CD4-positive, alpha-beta memory T cell (primary cell): ENCODE data around the gene CROCC2. TPM values are rescaled to one million over a fixed set of nuclear protein-coding genes. Genes with fewer than 3 reads are reported as not detected.

Source experiments
- CTCF ChIA-PET: fragments of 350-600 bp; sonication (Branson Sonifier 250); formaldehyde crosslinking; loops from one replicate; lab custom pipeline; 2021; ENCODE audit warnings: inconsistent platforms; ENCODE audit not compliant: partially characterized antibody; lab: Charles Lee
- POLR2A ChIA-PET: fragments of 350-600 bp; sonication (Branson Sonifier 250); formaldehyde crosslinking; loops from one replicate; lab custom pipeline; 2021; ENCODE audit not compliant: partially characterized antibody; lab: Charles Lee
- DNase-seq, 5 donors: peaks; one replicate each; pipeline versions ENCODE4 v3.0.0 to v3.0.0-alpha.2; 2020 to 2022; ENCODE audit warnings: mixed read lengths in 1 of 5
- H3K27ac ChIP-seq: one replicate; pipeline ENCODE4 v1.7.0; 2013; ENCODE audit warnings: low read depth, low read length
- H3K27me3 ChIP-seq: 2 replicates; pipeline ENCODE4 v1.7.0; 2013; ENCODE audit warnings: mild to moderate bottlenecking, low read length, moderate library complexity; ENCODE audit not compliant: insufficient read depth
- H3K36me3 ChIP-seq: 2 replicates; pipeline ENCODE4 v1.7.0; 2013; ENCODE audit warnings: mild to moderate bottlenecking, low read length, moderate library complexity; ENCODE audit not compliant: insufficient read depth
- H3K4me1 ChIP-seq: 2 replicates; pipeline ENCODE4 v1.7.0; 2013; ENCODE audit warnings: mild to moderate bottlenecking, low read length, moderate library complexity; ENCODE audit not compliant: insufficient read depth
- H3K4me3 ChIP-seq, 2 donors: one replicate each; pipeline ENCODE4 v1.7.0; 2013; ENCODE audit warnings: low read length in 2 of 2, mild to moderate bottlenecking in 1 of 2
- H3K9me3 ChIP-seq, 2 donors: one replicate each; pipeline ENCODE4 v1.7.0; 2013; ENCODE audit warnings: low read length in 2 of 2, control low read depth in 1 of 2; ENCODE audit not compliant: control insufficient read depth in 1 of 2
- H3K27ac Mint-ChIP-seq, 7 donors: one replicate each; pipeline ENCODE4 v1.8.0; 2020 to 2021; ENCODE audit warnings: mixed read lengths in 7 of 7, mild to moderate bottlenecking in 6 of 7, inconsistent platforms in 3 of 7, moderate library complexity in 3 of 7
- H3K27me3 Mint-ChIP-seq, 2 donors: one replicate each; pipeline ENCODE4 v1.8.0; 2020 to 2021; ENCODE audit warnings: mixed read lengths in 2 of 2
- H3K36me3 Mint-ChIP-seq, 2 donors: one replicate each; pipeline ENCODE4 v1.8.0; 2020 to 2021; ENCODE audit warnings: mixed read lengths in 2 of 2, inconsistent platforms in 1 of 2, mild to moderate bottlenecking in 1 of 2
- H3K4me1 Mint-ChIP-seq, 4 donors: one replicate each; pipeline ENCODE4 v1.8.0; 2020 to 2021; ENCODE audit warnings: mixed read lengths in 4 of 4, mild to moderate bottlenecking in 1 of 4
- H3K4me3 Mint-ChIP-seq, 8 donors: one replicate each; pipeline ENCODE4 v1.8.0; 2020 to 2021; ENCODE audit warnings: mixed read lengths in 8 of 8, mild to moderate bottlenecking in 7 of 8, moderate library complexity in 6 of 8, inconsistent platforms in 3 of 8
- H3K9me3 Mint-ChIP-seq, 8 donors: one replicate each; pipeline ENCODE4 v1.8.0; 2020 to 2021; ENCODE audit warnings: mixed read lengths in 8 of 8, mild to moderate bottlenecking in 5 of 8, inconsistent platforms in 3 of 8, moderate library complexity in 1 of 8
- intact Hi-C: fragments of 100-400 bp; cut with micrococcal nuclease; formaldehyde crosslinking; loops from one replicate; pipeline ENCODE4 v1.15.1; 2023
- polyA plus RNA-seq, 2 donors: library from polyadenylated mRNA; unstranded; fragments of 300-500 nt; fragmentation: Illumina TruSeq; gene quantifications; one replicate each; pipeline ENCODE4 v1.2.3, GENCODE V29; 2021
- total RNA-seq, 2 experiments: library from RNA; stranded (reverse); gene quantifications; one replicate each; pipeline ENCODE4 v1.2.3, GENCODE V29; 2021

The CROCC2 gene
- total and polyA plus RNA-seq, 4 experiments from 2014 or later, result not detected

DNA sequence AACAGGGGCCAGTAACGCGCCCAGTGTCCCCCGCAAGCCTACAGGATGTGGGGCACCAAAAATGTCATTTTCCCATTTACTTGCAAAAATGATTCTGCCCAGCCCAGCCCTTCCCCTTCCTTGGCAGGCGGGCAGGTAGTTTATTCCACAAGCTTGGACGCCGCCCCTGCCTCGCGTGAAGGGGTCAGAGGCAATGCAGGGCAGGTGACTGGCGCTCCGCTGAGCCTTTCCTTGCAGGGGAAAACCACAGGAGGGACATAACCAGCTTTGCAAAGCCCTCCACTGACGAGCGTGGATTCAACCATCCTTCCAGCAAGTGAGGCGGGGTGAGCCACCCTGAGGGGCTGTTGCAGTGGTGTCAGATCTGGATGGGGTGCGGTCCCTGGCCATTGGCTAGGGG lies 15.4 kb upstream of the CROCC2 start:
- Histone ChIP-seq H3K4me1 (no peaks in the 10 kb centered on the region), H3K27ac (no peak overlapping the region), H3K27me3 (no peaks in the 10 kb centered on the region), H3K9me3 (no peaks in the 10 kb centered on the region), H3K36me3 (no peaks in the 10 kb centered on the region), H3K4me3 (no peak overlapping the region)
- intact Hi-C loops, result no loop called here
- ChIA-PET POLR2A (no interaction called here), CTCF (no interaction called here)
- Mint-ChIP-seq H3K4me1 (no peaks in the 10 kb centered on the region), H3K9me3 (peaks cover 0 to 2% (median 0%) of the 10 kb centered on the region in 8 donors), H3K4me3 (no peak overlapping the region), H3K27me3 (no peaks in the 10 kb centered on the region), H3K36me3 (no peaks in the 10 kb centered on the region), H3K27ac (no peak overlapping the region)
- no peak for DNase-seq

DNA sequence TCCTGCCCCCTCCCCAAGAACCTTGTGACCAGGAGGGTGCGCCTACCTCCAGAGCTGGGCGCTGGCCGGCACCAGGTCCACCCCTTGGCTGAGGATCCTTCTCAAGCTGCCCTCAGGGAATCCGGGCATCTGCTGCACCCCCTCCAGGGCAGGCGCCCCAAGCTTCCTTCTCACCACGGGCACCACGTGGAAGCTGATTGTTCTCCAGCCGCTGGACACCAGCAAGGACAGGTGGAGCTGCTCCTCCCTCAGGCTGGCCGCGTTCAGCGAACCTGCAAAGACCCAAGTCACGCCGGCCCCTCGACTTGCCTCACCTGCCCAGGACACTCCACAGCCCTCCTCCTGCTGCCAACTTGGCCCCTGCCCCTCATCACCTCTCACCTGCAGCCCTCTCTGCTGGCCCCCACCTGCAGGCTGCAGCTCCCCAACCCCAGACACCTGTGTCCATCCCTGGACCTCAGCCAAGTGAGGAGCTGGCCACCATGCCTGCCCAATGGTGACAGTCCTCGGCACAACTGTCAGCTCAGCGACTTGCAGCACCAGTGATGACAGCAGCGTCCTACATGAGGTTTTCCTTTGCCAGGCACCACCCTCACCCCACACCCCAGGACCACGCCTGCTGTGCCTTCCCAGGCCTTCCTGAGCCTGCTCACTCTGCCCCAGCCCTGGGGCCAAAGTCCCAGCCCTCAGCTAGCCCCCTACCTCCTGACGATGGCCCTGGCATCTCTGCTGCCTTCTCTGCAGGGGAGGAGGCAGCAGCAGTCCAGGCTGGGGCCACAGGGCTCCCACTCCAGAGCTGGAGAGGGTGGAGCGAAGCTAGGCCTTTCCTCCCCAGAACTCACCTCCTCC lies 14.4 kb upstream of the CROCC2 start:
- H3K27me3 ChIP-seq, result no peaks in the 10 kb centered on the region
- no peak for DNase-seq

DNA sequence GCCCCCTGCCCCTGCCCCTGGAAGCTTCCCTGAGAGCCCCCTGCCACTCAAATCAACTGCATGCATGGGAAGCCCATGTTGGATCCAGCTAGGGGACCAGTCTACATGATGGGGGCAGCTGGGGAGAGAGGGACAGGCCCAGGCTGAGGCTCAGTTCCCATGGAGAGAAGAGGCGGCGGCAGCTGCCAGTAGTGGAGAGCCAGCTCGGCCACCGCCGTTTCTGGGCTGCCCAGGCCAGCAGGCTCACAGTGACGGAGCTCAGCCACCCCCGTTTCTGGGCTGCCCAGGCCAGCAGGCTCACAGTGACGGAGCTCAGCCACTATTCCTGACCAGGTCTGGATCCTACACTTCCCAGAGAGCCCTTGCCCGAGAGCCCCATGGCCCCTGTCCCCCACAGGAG lies 13.8 kb upstream of the CROCC2 start:
- Mint-ChIP-seq H3K4me1 (no peaks in the 10 kb centered on the region), H3K27me3 (no peaks in the 10 kb centered on the region), H3K27ac (no peak overlapping the region), H3K9me3 (no peaks in the 10 kb centered on the region), H3K36me3 (no peaks in the 10 kb centered on the region), H3K4me3 (no peak overlapping the region)
- Histone ChIP-seq H3K27me3 (no peaks in the 10 kb centered on the region), H3K36me3 (no peaks in the 10 kb centered on the region), H3K4me3 (no peak overlapping the region), H3K4me1 (no peaks in the 10 kb centered on the region), H3K9me3 (no peaks in the 10 kb centered on the region), H3K27ac (no peak overlapping the region)
- intact Hi-C loops, result no loop called here
- ChIA-PET POLR2A (no interaction called here), CTCF (no interaction called here)
- no peak for DNase-seq

More for the DNA sequence above, 14.4 kb upstream of the CROCC2 start:
- no peaks in the 10 kb centered on the region for H3K36me3 Mint-ChIP-seq
- H3K27ac ChIP-seq, result no peak overlapping the region
- H3K9me3 ChIP-seq, result no peaks in the 10 kb centered on the region
- no peaks in the 10 kb centered on the region for H3K27me3 Mint-ChIP-seq
- H3K36me3 ChIP-seq, result no peaks in the 10 kb centered on the region
- no peak overlapping the region for H3K4me3 Mint-ChIP-seq
- intact Hi-C loops, result no loop called here
- ChIA-PET POLR2A (no interaction called here), CTCF (no interaction called here)
- H3K27ac Mint-ChIP-seq, result no peak overlapping the region
- no peaks in the 10 kb centered on the region for H3K4me1 Mint-ChIP-seq
- H3K4me3 ChIP-seq, result no peak overlapping the region
- no peaks in the 10 kb centered on the region for H3K9me3 Mint-ChIP-seq
- no peaks in the 10 kb centered on the region for H3K4me1 ChIP-seq

DNA sequence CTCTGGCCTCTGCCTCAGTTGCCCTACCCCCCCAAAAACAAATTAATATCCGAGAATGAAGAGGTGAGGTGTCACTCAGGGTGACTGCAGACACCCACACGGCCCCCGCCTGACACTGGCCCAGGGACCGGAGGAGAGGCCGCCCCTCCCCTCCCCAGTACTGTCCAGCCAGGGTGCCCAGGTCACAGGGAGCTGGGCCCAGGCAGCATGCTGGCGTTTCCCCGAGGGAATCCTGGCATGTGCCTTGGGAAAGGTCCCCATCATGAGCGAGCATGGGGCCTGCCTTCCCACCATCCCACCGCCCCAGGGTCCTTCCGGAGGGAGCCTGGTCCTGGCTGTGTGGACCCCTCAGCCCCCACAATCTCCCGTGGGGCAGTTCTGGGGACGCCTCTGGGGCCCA lies 13.2 kb upstream of the CROCC2 start:
- DNase-seq, result no peak

DNA sequence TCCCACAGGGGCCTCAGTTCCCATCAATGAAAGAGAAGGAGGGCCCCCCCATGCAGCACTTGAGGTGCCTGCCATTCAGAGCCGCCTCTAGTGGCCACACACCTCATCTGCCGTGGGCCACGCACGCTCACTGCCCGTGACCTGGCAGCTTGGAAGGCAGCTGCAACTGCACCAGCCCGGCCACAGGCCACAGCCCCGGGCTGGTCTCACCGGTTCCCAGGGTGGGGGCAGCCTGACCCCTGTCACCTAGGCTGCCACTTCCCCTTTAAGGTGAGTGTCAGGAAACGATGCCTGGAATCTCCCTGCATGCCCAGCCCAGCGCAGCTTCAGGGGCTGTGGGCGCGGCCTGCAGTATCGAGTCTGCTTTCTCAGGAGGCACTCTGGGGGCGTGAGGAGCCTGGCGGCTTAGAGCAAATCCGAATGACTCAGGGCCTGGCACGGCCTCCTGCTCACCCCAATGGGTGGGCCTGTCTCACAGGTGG lies 12.7 kb upstream of the CROCC2 start:
- Histone ChIP-seq H3K4me3 (no peak overlapping the region), H3K27ac (no peak overlapping the region), H3K36me3 (no peaks in the 10 kb centered on the region), H3K27me3 (no peaks in the 10 kb centered on the region), H3K4me1 (no peaks in the 10 kb centered on the region), H3K9me3 (no peaks in the 10 kb centered on the region)
- ChIA-PET POLR2A (no interaction called here), CTCF (no interaction called here)
- no peaks in the 10 kb centered on the region for H3K27me3 Mint-ChIP-seq
- no peaks in the 10 kb centered on the region for H3K9me3 Mint-ChIP-seq
- H3K4me1 Mint-ChIP-seq, result no peaks in the 10 kb centered on the region
- H3K4me3 Mint-ChIP-seq, result peak overlapping the region in 2 of 8 donors; percentile 8 to 45
- no peak overlapping the region for H3K27ac Mint-ChIP-seq
- no peak for DNase-seq
- H3K36me3 Mint-ChIP-seq, result no peaks in the 10 kb centered on the region
- intact Hi-C loops, result no loop called here

More for the DNA sequence above, 13.2 kb upstream of the CROCC2 start:
- no peaks in the 10 kb centered on the region for H3K9me3 Mint-ChIP-seq
- H3K27ac Mint-ChIP-seq, result no peak overlapping the region
- no peaks in the 10 kb centered on the region for H3K4me1 Mint-ChIP-seq
- H3K4me3 Mint-ChIP-seq, result no peak overlapping the region
- H3K27me3 Mint-ChIP-seq, result no peaks in the 10 kb centered on the region
- Histone ChIP-seq H3K4me3 (no peak overlapping the region), H3K9me3 (no peaks in the 10 kb centered on the region), H3K27me3 (no peaks in the 10 kb centered on the region), H3K36me3 (no peaks in the 10 kb centered on the region), H3K27ac (no peak overlapping the region), H3K4me1 (no peaks in the 10 kb centered on the region)
- intact Hi-C loops, result no loop called here
- ChIA-PET POLR2A (no interaction called here), CTCF (no interaction called here)
- no peaks in the 10 kb centered on the region for H3K36me3 Mint-ChIP-seq

DNA sequence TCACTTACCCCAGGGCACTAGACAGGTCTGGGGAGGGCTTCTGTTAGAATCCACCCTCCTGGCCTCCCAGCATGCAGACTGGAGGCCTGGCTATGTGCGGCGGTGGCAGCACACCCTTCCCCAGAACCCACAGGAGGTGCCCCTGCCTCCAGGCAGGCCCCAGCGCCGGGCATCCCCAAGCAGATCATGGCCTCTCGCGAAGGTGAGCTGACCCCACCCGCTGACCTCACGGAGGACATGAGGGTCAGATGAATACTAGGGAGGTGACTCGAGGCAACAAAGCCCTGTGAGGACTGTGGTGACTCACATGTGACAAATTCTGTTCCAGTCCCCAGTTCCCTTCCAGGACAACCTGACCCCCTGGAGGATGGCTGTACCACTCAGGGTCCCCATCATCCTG lies 12.1 kb upstream of the CROCC2 start:
- Mint-ChIP-seq H3K4me1 (no peaks in the 10 kb centered on the region), H3K27ac (no peak overlapping the region), H3K36me3 (no peaks in the 10 kb centered on the region), H3K4me3 (no peak overlapping the region), H3K9me3 (no peaks in the 10 kb centered on the region), H3K27me3 (no peaks in the 10 kb centered on the region)
- Histone ChIP-seq H3K4me1 (no peaks in the 10 kb centered on the region), H3K9me3 (no peaks in the 10 kb centered on the region), H3K36me3 (no peaks in the 10 kb centered on the region), H3K27me3 (no peaks in the 10 kb centered on the region), H3K4me3 (no peak overlapping the region), H3K27ac (no peak overlapping the region)
- intact Hi-C loops, result no loop called here
- no peak for DNase-seq
- CTCF ChIA-PET, result no interaction called here
- POLR2A ChIA-PET, result no interaction called here

DNA sequence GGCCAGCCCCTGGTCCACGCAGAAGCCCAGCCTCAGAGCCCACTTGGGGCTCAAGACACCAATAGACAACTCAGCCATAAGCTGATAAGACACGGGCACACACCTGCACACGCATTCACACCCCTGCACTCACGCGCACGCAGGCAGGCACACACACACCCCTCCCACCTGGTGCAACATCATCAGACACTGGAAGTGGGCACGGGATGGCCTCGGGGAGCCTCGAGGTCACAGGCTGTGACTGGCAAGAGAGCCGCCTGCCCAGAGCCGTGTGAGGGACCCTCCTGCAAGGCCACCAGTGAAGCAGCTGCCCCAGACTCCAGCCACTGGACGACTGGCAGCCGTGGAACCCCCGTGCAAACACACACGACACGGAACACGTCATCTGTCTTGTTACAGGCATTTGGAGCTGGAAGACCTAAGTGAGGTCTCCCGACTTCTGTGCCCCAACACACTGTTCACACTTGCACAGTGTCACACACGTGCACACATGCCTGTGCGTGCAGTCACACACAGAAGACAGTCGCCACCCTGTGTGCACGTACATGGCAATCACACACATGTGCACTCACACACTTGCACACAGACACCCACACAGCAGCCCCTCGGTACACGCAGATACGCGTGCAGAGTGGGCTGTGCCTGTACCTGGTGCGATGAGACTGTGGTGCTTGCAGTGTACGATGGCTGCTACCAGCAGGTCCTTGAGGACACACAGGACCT lies 11.1 kb upstream of the CROCC2 start:
- Histone ChIP-seq H3K4me1 (no peaks in the 10 kb centered on the region), H3K27me3 (no peaks in the 10 kb centered on the region), H3K27ac (no peak overlapping the region), H3K9me3 (no peaks in the 10 kb centered on the region), H3K36me3 (no peaks in the 10 kb centered on the region), H3K4me3 (no peak overlapping the region)
- Mint-ChIP-seq H3K27ac (no peak overlapping the region), H3K4me3 (no peak overlapping the region), H3K27me3 (no peaks in the 10 kb centered on the region), H3K4me1 (no peaks in the 10 kb centered on the region), H3K36me3 (no peaks in the 10 kb centered on the region), H3K9me3 (no peaks in the 10 kb centered on the region)
- ChIA-PET CTCF (no interaction called here), POLR2A (no interaction called here)
- intact Hi-C loops, result no loop called here
- no peak for DNase-seq
